Stimulated activated CD4-positive, alpha-beta T cell treated with anti-CD3 and anti-CD28 coated beads, Interleukin-4, amount 100 ng/mL, for 4 hours (primary cell): ENCODE data around the gene LLPH.

Experiments
- DNase-seq, 2 experiments: peaks; one replicate each; pipeline ENCODE4 v3.0.0-alpha.2; 2020

Gene LLPH

DNA sequence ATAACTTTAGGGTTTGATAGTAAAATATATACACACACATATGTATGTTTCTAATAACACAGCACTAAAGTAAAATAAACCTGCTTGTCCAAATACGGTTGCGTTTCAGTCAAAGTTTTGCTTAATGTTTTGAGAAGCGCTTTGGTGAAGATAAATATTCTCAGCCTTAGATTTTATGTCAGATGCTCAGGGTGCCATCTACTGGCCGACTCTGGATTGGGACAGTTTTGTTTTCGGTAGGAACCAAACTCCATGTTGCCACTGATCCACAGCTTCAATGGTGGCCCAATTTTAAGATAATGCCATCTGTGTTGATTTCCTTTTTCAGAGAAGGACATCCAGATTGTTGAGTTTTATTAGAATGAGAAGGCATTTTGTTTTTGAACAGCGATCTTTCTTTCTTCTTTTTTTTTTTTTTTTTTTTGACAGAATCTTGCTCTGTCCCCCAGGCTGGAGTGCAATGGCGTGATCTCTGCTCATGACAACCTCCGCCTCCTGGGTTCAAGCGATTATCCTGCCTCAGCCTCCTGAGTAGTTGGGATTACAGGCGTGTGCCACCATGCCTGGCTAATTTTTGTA, 43.1 kb downstream of the LLPH start:
- peak; percentile 9 to 42 for DNase-seq

DNA sequence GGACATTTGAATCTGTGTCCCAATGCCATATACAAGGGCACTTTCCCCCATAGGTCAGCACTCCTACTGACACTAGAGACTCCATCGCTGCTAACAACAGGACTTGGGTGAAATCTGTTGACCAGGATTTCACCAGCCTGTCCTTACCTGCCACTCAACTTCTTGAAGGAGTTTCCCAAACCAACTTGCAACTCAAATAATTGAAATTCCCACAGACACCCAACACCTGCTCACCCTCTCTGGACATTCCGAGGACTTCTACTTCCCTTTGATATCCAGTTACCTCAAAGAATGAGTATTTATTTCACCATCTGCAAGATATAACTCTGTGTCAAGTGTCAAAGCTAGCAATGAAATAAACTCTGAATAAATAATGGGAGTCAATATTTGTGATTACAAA, 44.6 kb downstream of the LLPH start:
- no peak for DNase-seq

DNA sequence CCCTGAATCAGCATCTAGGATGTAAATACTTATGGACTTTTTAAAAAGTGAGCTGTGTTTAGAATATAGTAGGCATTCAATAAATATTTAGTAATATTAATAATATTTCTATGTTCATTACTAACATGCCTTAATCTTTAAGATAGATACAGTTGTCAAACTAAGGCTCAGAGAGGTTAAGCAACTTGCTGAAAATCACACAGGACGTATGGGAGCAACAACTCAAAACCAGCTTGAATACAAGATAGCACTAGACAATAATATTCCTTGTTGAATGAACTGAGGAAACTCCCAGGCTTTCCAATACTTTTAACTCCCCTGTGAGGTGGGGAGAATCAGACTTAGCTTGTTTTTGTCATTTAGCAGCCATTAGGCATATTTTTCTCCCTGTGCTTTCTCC, 45.3 kb downstream of the LLPH start:
- DNase-seq: no peak

DNA sequence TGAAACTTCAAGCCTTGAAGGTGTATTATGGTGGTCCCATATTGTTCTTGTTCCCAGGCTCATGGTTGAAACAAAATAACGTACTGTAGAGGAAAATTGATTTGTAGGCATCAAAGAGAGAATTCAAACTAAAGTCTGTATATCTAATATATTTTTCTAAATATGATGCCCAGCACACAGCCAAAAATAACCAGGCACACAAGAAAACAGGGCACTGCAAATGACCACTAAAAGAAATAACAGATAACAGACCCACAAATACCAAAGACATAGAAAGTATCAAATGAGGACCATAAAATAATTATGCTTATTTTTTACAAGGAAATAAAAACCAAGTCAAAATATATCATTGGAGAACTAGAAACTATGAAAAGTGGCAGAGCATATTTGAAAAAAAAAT, 46.8 kb downstream of the LLPH start:
- no peak for DNase-seq

DNA sequence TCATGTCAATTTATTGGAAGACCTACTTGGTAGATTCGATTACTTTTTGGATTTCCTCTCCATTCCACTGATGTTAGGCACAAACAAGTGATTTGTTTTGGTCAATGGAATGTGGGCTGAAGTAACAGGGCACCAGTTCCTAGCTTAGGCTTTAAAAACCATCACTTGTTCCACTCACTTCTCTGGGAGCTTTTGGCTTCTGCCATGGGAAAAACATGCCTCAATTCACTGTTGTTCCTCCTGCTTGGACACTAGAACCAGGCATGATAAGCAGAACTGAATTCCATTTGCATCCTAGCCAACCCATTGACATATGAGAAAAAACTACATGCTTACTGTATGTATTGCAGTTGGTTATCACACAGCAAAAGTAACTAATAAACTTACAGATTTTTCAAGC, 47.8 kb downstream of the LLPH start:
- DNase-seq: no peak

DNA sequence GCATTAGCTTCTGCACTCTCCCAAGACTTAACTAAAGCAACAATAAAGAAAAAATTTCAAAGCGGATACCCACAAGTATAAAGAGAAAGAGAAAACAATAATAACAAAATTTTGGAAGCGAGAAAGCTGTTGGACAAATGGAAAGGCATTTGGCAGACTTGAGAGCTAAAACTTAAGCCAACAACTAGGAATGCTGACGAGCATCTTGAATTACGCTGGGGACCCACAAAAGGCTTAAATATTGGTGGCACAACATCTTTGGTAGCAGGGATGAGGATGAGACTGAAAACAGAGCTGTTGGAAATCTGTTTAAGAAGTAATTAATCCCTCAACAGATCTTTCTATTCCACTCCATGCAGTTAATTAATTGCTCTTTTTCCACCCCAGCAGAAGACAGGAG, 49.8 kb downstream of the LLPH start:
- DNase-seq: no peak

DNA sequence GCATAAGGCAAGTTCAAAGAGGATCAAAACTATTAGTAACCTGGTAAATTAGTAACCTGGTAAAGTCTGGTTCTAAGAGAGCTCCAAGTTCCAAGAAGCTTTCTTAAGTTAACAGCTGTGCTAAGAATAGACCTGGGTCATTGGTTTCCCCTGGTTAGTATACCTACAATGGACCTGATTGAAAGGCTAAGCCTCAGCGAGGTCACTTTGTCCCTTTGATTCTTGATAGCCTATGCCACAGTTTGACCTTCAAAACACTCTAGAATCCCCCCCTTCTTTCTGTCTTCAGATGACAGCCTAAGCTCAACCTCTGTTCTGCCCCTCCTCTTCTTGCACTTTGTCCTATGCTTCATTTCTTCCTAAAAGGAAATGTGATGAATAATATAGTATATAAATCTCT, 53.0 kb downstream of the LLPH start:
- DNase-seq: no peak

DNA sequence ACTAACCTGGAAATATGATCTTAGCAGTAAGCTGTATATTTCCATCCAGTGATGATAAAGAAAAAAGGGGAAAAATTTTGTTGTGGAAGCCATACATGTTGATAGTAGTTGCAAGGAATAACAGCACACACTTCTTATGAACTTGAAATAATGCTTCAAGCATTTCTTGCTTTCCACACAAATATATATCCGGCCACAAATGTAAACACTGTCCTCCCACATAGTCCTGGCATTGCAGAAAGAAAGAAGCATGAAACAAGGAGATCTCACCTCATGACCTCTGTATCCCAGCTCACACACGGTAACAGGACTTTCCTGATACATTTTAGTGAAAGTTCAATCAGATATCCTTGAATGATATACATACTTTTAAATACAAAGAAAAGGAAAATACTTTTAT, 56.0 kb downstream of the LLPH start:
- no peak for DNase-seq

GRCh38 chr12:66072566-66072965, 58.0 kb downstream of the LLPH start:
- DNase-seq: no peak

- DNase-seq: no peak
Measured at GRCh38 chr12:66072135-66072534, 58.4 kb downstream of the LLPH start.

GRCh38 chr12:66071549-66071948, 59.0 kb downstream of the LLPH start:
- no peak for DNase-seq

- no peak for DNase-seq
Measured at GRCh38 chr12:66070378-66071120, 60.0 kb downstream of the LLPH start.

GRCh38 chr12:66066929-66067523, 63.5 kb downstream of the LLPH start:
- no peak for DNase-seq
